Suprapubic skin (tissue), 4 donors: ENCODE measurements around the gene PTBP3. TPM values are rescaled to one million over a fixed set of nuclear protein-coding genes. Genes with fewer than 3 reads are reported as not detected.
"Not testable (repeated sequence)": the region's sequence is repeated elsewhere in the genome, so short reads cannot be mapped to it uniquely, and the experiment has no call there.

Experiments used
- DNase-seq, 2 donors: peaks; one replicate each; pipeline ENCODE4 v3.0.0-alpha.2; 2019; ENCODE audit warnings: low spot score in 2 of 2
- H3K27ac ChIP-seq: fragments of 200-600 bp; sonication (generic); one replicate; pipeline ENCODE4 v1.5.1; 2019
- H3K27me3 ChIP-seq: fragments of 200-600 bp; sonication (generic); one replicate; pipeline ENCODE4 v1.5.1; 2019
- H3K36me3 ChIP-seq: fragments of 200-600 bp; sonication (generic); one replicate; pipeline ENCODE4 v1.5.1; 2019
- H3K4me1 ChIP-seq: fragments of 200-600 bp; sonication (generic); one replicate; pipeline ENCODE4 v1.5.1; 2019
- H3K4me3 ChIP-seq: fragments of 200-600 bp; sonication (generic); one replicate; pipeline ENCODE4 v1.5.1; 2019; ENCODE audit warnings: mild to moderate bottlenecking
- H3K9me3 ChIP-seq: fragments of 200-600 bp; sonication (generic); one replicate; pipeline ENCODE4 v1.5.1; 2019
- EP300 ChIP-seq: sonication (generic); formaldehyde crosslinking; IDR thresholded peaks from one replicate; pipeline ENCODE4 v1.6.1; 2017; ENCODE audit warnings: antibody characterized with exemption
- POLR2A ChIP-seq, 2 donors: fragments of 450-650 bp; IDR thresholded peaks; one replicate each; pipeline ENCODE4 v1.6.1; 2017; ENCODE audit warnings: antibody characterized with exemption in 2 of 2, mild to moderate bottlenecking in 2 of 2, moderate library complexity in 2 of 2
- POLR2AphosphoS5 ChIP-seq, 3 donors: sonication (generic); formaldehyde crosslinking; IDR thresholded peaks; one replicate each; pipeline ENCODE4 v1.6.1; 2017; ENCODE audit warnings: antibody characterized with exemption in 3 of 3
- WGBS: methylation state at CpG from one replicate; pipeline ENCODE4 v1.1.5; 2018; 5-methylcytosine and 5-hydroxymethylcytosine counted together
- total RNA-seq, 4 donors: library from RNA; depleted of rRNA; stranded (reverse); fragments of >200 nt; gene quantifications; one replicate each; pipeline ENCODE4 v1.1.0, GENCODE V29; 2016
- TF ChIP-seq, protein P1 (sequence below), 2 donors: fragments of 200-600 bp in 1 of 2; fragments of 450-650 bp in 1 of 2; sonication (generic) in 1 of 2; IDR thresholded peaks; one replicate each; pipeline ENCODE4 v1.5.1; 2016 to 2019; ENCODE audit warnings: antibody characterized with exemption in 2 of 2, mild to moderate bottlenecking in 1 of 2, moderate library complexity in 1 of 2

PTBP3 gene
- total RNA-seq, 4 donors from 2014 or later, result 90.4 to 333 (median 168) TPM

DNA sequence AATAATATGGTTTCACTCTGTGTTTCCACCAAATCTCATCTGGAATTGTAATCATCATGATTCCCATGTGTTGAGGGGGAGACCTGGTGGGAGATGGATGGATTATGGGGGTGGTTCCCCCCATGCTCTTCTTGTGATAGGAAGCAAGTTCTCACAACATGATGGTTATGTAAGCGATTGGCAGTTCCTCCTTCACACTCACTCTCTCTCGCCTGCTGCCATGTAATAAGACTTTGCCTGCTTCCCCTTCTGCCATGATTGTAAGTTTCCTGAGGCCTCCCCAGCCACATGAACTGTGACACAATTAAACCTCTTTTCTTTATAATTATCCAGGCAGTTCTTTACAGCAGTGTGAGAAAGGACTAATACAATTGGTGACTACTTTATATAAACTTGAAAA, 48.4 kb downstream of the PTBP3 start:
- Histone ChIP-seq H3K4me1 (peaks cover 6% of the 10 kb centered on the region), H3K36me3 (peaks cover 8% of the 10 kb centered on the region), H3K27me3 (no peaks in the 10 kb centered on the region), H3K9me3 (no peaks in the 10 kb centered on the region), H3K27ac (no peak overlapping the region), H3K4me3 (no peak overlapping the region)
- 89% methylated on average over 2 of the region's 2 CpGs for WGBS
- DNase-seq, result no peak
- TF ChIP-seq POLR2A (IDR thresholded peaks at IDR 0.05) (no peak), POLR2AphosphoS5 (IDR thresholded peaks at IDR 0.05) (no peak)
- TF ChIP-seq, protein P1, sequence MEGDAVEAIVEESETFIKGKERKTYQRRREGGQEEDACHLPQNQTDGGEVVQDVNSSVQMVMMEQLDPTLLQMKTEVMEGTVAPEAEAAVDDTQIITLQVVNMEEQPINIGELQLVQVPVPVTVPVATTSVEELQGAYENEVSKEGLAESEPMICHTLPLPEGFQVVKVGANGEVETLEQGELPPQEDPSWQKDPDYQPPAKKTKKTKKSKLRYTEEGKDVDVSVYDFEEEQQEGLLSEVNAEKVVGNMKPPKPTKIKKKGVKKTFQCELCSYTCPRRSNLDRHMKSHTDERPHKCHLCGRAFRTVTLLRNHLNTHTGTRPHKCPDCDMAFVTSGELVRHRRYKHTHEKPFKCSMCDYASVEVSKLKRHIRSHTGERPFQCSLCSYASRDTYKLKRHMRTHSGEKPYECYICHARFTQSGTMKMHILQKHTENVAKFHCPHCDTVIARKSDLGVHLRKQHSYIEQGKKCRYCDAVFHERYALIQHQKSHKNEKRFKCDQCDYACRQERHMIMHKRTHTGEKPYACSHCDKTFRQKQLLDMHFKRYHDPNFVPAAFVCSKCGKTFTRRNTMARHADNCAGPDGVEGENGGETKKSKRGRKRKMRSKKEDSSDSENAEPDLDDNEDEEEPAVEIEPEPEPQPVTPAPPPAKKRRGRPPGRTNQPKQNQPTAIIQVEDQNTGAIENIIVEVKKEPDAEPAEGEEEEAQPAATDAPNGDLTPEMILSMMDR (IDR thresholded peaks at IDR 0.05), result no peak

DNA sequence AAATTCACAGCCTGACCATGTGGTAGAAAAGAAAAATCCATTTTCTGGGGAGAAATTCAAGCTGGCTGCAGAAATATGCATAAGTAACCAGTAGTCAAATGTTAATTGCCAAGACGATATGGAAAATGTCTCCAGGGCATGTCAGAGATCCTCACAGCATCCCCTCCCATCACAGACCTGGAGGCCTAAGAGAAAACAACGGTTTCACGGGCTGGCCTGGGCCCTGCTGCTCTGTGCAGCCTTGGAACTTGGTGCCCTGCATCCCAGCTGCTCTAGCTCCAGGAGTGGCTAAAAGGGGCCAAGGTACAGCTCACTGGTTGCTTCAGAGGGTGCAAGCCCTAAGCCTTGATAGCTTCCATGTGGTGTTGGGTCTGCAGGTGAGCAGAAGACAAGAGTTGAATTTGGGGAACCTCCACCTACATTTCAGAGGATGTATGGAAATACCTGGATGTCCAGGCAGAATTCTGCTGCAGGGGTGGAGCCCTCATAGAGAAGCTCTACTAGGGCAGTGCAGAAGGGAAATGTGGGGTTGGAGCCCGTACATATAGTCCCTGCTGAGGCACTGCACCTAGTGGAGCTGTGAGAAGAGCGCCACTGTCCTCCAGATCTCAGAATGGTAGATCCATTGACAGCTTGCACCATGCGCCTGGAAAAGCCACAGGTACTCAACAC, 49.7 kb downstream of the PTBP3 start:
- WGBS, result 84% methylated on average over 6 of the region's 6 CpGs
- H3K27me3 ChIP-seq, result no peaks in the 10 kb centered on the region
- TF ChIP-seq POLR2AphosphoS5 (IDR thresholded peaks at IDR 0.05), result no peak
- no peak for TF ChIP-seq POLR2A (IDR thresholded peaks at IDR 0.05)
- TF ChIP-seq EP300, result no peak
- TF ChIP-seq, protein P1 (IDR thresholded peaks at IDR 0.05), result no peak
- H3K4me1 ChIP-seq, result peaks cover 6% of the 10 kb centered on the region
- no peak overlapping the region for H3K4me3 ChIP-seq
- DNase-seq, result no peak
- peaks cover 8% of the 10 kb centered on the region for H3K36me3 ChIP-seq
- H3K27ac ChIP-seq, result no peak overlapping the region
- no peaks in the 10 kb centered on the region for H3K9me3 ChIP-seq

DNA sequence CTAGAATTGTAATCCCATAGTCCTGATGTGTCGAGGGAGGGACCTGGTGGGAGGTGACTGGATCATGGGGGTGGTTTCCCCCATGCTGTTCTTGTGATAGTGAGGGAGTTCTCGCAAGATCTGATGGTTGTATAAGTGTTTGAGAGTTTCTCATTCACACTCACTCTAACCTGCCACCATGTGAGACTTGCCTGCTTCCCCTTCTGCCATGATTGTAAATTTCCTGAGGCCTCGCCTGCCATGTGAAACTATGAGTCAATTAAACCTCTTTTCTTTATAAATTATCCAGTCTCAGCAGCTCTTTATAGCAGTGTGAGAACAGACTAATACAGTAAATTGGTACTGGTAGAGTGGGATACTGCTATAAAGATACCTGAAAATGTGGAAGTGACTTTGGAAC, 50.6 kb downstream of the PTBP3 start:
- not testable (repeated sequence) for H3K4me1 ChIP-seq, DNase-seq, H3K9me3 ChIP-seq, H3K36me3 ChIP-seq, H3K27ac ChIP-seq, H3K4me3 ChIP-seq, H3K27me3 ChIP-seq
- 98% methylated on average over 3 of the region's 3 CpGs for WGBS

DNA sequence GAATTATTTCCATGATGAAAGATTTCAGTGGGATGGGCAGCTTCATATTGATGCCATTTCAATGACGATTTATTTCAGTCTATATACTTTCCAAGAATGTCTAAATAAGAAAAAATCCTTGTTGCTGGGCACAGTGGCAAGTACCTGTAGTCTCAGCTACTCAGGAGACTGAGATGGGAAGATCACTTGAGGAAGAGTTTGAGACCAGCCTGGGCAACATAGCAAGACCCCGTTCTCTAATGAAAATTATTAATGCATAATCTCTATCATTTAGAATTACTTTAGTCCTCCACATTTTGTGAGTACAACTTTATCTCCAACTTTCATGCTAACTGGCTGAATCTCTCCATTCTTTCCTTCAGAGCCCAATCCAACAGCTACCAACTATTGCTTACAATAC, 52.5 kb downstream of the PTBP3 start:
- H3K9me3 ChIP-seq, result no peaks in the 10 kb centered on the region
- no peak for DNase-seq
- H3K36me3 ChIP-seq, result peaks cover 8% of the 10 kb centered on the region
- peaks cover 5% of the 10 kb centered on the region for H3K4me1 ChIP-seq
- 91% methylated on average over 2 of the region's 2 CpGs for WGBS
- no peak overlapping the region for H3K4me3 ChIP-seq
- TF ChIP-seq POLR2AphosphoS5 (IDR thresholded peaks at IDR 0.05), result no peak
- no peak for TF ChIP-seq POLR2A (IDR thresholded peaks at IDR 0.05)
- no peak for TF ChIP-seq EP300
- TF ChIP-seq, protein P1 (IDR thresholded peaks at IDR 0.05), result no peak
- no peak overlapping the region for H3K27ac ChIP-seq
- H3K27me3 ChIP-seq, result no peaks in the 10 kb centered on the region

DNA sequence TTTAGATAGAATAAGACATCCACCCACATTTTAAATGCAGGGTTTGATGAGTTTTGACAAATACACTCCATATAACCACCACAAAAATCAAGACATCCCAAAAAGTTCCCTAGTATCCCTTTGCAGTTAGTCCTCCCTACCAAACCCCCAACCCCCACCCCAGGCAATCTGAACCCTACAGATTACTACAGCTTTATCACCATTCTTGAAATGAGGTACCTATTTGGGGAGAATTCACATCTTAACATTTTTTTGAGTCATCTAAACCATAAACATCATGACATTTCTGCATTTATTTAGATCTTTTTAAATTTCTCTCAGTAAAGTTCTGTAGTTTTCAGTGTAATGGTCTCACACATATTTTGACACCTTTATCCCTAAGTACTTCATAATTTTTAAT, 53.9 kb downstream of the PTBP3 start:
- H3K9me3 ChIP-seq, result no peaks in the 10 kb centered on the region
- DNase-seq, result no peak
- TF ChIP-seq EP300, result no peak
- TF ChIP-seq POLR2A (IDR thresholded peaks at IDR 0.05), result no peak
- TF ChIP-seq, protein P1 (IDR thresholded peaks at IDR 0.05), result no peak
- TF ChIP-seq POLR2AphosphoS5 (IDR thresholded peaks at IDR 0.05), result no peak

DNA sequence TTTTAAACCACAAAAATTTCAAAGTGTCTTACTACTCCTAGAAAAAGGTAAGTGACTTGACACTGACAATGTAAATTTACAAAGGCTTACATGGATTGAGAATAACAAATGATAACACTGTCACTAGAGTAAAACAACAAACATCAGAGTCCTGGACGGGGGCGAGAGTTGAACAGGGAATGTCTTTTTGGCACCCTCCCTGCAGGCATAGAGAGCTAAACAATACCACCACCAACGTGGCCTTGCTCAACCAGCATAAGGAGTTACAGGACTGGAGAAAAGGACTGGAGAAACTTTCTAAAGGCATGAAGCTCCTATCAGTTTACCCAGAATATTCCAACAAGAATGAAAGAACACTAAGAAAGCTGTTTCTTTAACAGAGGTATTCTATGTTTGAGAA, 55.3 kb downstream of the PTBP3 start:
- no peak overlapping the region for H3K4me3 ChIP-seq
- peaks cover 5% of the 10 kb centered on the region for H3K4me1 ChIP-seq
- H3K27me3 ChIP-seq, result no peaks in the 10 kb centered on the region
- TF ChIP-seq EP300 (no peak), POLR2A (IDR thresholded peaks at IDR 0.05) (no peak)
- TF ChIP-seq, protein P1 (IDR thresholded peaks at IDR 0.05), result no peak
- no peaks in the 10 kb centered on the region for H3K9me3 ChIP-seq
- H3K36me3 ChIP-seq, result no peaks in the 10 kb centered on the region
- DNase-seq, result no peak
- no peak overlapping the region for H3K27ac ChIP-seq
- WGBS, result 54% methylated on average over 3 of the region's 3 CpGs

More for the DNA sequence above, 53.9 kb downstream of the PTBP3 start:
- Histone ChIP-seq H3K27ac (no peak overlapping the region), H3K36me3 (peaks cover 8% of the 10 kb centered on the region), H3K4me1 (peaks cover 5% of the 10 kb centered on the region), H3K4me3 (no peak overlapping the region), H3K27me3 (no peaks in the 10 kb centered on the region)
